HG02678 (cell line): ENCODE results near the gene NFATC2.
A peak's percentile ranks its signal among the peaks of the same experiment; 100 is the strongest.

ENCODE experiments used
- ATAC-seq: cut with Tn5 transposase; IDR thresholded peaks from one replicate; pipeline ENCODE4 v1.9.1; 2021; ENCODE audit warnings: mild to moderate bottlenecking, moderate library complexity; ENCODE audit not compliant: unreplicated experiment

Gene NFATC2

DNA sequence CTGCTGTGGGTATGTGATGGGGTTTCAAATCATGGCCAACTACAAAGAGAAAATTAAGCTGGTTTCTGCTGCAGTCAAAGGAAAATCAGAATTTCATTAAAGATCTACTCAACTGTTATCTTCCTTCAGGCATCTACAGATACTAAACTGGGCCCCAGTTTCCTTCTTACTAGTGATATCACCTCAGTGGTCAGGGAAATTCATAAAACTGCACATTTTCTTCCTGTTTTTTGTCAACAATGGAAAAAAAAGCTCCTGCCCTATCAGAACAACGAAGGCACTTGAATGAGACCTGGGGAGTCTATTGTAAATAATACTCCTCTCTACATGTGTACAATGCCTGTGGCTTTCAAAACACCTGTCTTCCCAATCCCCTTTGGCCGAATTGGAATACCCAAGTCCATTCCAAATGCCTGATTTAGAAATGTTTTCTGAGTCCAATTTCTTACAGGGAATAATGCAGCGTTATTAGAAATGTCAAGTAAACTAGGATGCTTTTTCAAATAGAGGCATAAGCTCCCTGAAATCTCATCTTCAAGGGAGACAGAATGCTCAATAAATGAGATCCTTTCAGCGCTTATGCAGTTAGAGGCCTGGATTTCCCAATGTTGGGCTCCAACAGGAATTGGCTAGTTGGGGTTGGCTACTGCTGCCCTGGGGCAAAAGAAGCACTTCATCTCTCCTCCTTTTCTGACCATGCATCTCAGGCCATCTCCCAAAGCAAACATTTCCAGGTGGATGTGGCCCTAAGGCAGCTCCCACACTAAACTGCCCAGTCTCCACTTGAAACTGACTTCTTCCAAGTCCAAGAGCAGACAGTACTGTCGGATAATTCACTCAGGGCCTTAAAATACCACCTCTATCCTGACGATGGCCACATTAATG lies 143.3 kb downstream of the NFATC2 start:
- no peak for ATAC-seq

DNA sequence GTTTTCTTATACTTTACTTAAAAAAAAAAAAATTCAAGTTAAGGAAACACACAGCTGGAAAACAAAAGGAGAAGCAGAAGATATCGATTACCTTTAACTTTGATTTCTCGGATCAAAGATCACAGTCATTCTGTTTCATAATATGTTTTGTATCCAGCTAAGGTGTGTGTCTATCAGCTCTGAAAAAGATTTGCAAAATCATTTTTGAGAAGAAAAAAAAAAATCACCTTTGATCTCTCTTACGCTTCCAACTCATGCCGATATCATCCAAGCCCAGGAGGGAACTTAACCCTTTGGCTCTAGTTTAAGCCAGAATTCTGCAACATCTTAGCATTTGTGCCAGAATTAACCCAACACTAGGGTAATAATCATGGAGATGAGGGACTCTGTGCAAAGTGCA lies 144.0 kb downstream of the NFATC2 start:
- no peak for ATAC-seq

DNA sequence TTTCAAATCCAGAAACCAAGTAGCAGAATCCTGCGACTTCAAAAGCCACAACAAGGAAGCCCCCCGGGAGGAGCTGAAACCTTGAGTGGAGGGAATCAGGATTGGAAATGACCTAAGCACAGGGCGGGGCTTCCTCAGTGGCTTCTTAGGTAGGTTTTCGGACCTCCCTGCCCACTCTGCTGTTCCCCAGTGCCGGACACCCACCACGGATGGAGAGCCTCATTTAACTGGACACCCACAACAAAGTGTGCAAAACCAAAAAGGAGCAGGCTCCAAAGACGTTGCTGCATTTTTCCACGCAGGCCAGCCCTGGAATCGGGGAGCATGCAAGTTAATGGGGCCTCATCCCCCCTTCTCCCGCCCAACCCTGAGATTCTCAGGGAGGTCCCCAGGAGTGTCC lies 144.4 kb downstream of the NFATC2 start:
- ATAC-seq, result no peak

DNA sequence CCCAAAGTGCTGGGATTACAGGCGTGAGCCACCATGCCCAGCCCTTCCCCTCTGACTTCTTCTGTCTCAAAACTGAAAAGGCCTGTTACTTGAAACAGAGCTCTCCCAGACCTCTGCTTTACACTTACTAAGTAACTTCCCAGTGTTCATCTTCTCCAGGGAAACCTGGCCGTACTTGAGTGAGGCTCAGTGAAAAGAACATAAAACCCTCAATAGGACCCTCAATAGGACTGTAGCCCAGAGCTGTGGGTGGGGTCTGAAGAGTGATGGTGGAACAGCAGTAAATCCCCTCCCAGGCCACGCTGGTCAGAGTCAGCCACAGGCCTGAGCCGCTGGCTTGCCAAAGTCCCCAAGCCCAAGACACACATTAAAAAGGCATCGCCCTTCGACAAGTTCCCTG lies 145.4 kb downstream of the NFATC2 start:
- ATAC-seq, result no peak

DNA sequence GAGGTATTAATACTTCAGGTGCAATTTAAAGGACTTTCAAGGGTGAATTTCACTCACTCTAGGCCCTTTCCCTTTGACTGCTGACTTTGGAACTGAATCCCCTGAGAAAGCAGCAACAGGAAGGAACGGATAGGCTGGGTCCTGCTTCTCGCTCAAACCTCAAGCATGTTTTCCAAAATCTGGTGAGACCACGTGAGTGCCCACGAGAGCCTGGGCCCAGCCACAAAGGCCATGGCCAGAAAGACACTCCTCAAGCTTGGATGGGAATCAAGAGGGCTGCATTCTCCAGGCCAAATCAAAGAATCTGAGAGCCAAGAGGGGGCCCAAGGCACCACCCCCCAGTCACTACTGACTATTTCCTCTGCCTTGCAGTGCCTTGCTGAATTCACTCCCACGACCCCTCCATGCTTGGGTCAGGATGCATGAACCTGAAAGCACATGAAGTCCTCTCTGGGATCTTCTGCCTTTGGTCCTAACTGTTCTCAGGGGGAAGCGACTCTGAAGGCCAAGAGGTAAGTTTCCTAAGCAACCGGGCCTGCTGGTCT lies 146.1 kb downstream of the NFATC2 start:
- no peak for ATAC-seq

DNA sequence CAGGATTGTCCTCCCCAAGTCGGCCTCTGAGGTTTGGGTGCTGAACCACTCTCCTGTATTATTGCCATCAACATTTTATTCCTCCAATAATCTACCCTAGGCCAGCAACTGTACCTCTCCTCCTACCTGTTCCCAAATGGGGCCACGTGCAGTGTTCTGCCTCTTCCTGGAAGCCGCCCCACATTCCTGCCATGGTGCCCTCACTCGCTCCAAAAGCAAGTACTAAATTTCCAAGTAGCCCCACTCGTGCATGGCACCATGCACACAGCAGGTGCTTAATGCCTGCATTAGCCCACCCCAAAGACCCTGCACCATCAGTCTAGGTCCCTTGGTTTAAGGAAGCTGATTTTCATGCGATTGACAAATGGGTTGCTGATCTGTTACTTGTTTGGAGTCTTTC lies 147.8 kb downstream of the NFATC2 start:
- ATAC-seq, result no peak

DNA sequence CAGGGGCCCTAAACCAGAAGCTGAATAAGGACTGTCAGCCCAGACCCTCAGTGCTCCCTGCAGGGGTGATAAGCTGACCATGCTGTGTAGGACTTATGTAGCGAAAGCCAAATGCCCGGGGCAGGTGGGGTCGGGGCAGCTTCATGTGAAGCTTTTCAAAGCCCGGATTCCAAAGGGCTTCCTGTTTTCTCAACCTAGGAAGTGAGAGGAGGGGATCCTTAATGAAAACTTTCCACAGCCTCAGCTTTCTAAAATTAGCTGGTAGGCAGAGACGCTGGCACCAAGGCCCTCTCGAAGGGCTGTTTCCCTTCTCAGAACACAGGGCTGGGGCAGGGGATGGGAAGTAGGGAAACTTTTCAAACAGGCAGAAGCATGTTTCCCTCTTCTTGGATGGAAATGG lies 148.9 kb downstream of the NFATC2 start:
- no peak for ATAC-seq

DNA sequence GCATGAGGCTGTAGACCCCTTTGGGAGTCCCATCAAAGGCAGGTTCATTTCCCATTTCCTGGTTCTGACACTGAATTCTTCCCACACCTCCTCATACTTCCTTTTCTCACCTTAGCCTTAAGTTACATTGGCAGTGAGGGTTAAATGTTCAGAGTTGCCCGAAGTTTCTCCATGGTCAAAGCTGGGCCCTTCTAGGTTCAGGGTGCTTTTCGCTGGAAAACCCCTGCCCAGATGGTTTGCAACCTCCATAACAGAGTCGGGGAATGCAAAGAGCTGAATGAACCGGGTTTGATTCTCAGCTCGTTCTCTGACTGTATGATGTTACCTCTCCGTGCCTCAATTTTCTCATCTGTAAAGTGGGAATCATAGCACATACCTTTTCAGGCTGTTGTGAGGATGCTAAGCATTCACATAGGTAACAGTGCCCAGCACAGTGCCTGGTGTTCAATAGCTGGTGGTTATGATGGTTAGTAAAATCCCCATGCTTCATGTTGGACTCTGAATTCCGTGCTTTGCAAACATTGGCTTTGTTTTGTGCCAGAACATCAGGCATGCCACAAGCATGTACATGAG lies 149.8 kb downstream of the NFATC2 start:
- no peak for ATAC-seq

DNA sequence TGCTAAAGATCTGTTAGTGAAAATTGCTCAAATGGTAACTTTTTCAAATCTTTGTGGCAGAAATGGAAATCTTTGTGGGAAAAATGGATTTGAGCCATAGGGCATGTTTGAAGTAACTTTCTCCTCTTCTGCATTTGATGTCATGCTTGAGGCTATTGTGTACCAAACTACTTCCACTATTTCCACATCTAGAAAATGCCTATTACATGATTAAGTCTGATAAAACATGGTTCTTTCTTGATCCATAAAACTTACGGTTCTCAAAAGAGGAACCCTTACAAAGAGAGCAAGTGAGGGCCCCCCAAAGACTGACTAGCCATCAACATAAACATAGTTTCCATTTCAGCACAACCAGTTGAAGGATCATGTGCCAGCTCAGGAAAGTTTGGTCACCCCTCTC lies 150.6 kb downstream of the NFATC2 start:
- ATAC-seq, result no peak

DNA sequence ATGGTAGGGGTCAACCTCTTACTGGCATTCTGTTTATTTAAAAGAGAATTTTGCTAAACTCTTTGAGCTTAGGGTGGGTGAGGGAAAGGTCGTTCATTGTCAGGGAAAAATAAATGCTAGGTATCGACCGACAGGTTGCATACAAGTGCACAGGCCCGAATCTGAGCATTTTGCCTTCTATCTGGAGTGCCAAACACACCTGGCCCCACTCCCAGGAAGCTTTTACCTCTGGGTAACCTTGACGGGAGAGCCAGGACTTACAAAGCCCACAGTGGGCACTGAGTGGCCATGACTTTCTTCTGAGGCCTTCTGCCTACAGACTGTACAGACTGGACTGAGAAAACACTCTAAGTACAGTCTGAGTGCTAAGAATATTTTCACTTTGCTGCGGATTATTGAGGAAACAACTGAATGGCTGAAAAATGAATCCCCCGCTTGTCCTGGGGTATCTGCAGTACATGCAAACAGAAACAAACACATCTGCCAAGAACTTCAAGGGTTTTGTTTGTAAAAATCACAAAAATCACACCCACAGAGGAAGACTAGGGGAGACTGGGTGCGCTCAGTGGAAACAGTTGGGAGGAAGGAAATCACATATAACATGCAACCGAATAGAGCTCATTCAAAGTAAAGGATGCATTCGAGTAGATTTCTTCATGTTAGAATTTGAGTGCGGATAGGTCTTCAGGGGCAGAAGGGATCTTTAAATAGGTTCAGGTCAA lies 152.8 kb downstream of the NFATC2 start:
- ATAC-seq, result no peak

DNA sequence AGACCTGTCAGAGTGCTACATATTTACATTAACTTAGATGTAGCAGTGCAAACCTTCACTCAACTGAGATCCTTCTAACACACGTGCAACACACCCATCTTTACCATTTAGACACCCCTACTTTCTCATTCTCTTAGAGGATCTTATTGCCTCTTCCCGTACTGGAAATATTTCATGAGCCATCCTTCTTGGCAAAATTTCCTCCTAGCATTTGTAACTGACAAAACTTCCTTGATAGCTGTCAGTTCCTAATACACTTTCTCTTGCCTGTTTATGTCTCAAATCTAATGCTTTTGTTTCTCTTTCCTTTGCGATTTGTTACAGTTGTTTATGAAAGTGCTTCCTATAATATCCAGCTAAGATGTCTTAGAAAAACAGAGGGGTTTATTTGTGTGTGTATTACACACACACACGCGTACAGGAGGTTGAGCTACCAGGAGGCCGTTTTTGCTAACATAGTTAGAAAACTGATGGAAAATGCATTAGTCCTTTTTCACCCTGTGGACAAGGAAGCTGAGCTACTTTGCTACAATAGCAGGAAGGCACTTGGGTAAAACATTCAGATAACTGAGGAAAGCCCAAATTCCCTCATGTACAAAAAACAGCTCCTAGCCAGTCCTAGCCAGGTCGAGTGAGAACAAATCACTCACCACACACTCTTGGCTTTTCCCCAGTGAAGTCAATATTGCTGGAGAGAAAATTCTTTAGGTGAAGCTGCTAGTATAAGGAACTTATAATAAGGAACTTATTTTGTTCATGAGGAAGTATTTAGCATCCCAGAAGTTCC lies 153.6 kb downstream of the NFATC2 start:
- no peak for ATAC-seq

DNA sequence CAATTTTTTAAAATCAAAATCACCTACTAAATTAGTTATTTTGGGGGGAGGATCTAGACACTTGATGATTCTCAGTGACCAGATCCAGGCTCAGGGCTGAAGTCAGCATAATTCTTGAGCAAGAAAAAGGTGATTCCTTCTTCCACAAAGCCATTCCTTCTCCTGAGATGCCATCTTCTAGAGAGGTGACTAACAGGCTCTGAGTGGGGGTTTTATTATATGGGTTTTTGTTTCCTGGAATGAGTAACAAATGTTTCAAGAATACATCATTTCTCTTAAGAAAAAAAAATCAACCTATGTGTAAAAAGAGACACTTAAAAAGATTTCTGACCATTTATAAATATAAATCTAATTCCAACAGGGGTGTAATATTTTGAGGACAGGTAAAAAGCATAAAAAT lies 154.3 kb downstream of the NFATC2 start:
- ATAC-seq, result no peak

DNA sequence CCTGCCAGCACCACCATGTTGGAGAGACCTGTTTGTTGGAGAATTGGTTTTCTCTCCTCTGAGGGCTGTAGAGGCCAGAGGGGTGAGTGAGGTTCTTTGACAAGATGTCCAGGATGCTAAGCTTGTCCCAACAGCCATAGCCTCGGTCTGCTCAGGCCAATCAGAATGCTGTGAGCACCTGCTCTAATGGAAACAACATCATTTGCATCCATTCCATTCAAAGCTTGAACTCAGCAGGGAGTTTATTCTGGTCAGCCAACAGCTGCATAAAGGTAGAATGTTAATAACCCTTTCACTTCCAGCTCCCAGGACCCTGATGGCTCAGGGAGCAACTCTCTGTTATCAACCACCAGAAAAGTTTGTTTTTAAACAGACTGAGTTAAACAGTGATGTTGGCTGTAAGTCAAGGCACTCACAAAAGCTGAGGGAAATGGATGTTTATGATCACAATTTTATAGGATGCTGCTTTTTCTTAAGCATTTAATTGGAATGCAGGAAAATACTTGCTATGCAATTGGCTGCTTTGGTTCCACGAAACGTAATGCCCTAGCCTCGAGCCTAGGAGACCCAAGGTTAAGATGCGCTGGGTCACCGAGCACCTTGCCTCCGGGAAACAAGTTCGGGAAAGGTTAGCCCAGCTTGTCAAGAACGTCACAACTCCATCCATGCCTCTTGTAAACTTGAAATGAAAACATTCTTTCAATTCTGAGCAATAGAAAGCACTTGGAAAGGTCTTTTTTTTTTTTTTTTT lies 155.2 kb downstream of the NFATC2 start:
- no peak for ATAC-seq

DNA sequence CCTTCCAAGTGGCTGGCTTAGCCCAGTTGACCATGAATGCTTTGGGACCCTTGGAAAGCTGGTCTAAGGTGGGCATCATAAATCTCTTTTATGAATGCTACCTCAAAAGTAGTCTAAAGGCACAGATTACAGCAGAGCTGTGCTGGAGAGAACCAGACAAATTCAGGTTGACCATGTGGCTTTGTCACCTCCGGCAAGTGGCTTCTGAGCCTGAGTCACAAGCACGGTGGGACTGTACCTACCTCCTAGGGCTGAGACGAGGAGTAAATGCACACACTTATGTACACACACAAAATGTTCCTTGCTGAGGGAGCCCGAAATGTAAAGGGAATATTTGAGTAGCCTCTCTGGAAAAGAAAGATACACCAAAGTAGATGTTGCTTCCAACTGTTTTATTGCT lies 155.9 kb downstream of the NFATC2 start:
- ATAC-seq, result no peak

DNA sequence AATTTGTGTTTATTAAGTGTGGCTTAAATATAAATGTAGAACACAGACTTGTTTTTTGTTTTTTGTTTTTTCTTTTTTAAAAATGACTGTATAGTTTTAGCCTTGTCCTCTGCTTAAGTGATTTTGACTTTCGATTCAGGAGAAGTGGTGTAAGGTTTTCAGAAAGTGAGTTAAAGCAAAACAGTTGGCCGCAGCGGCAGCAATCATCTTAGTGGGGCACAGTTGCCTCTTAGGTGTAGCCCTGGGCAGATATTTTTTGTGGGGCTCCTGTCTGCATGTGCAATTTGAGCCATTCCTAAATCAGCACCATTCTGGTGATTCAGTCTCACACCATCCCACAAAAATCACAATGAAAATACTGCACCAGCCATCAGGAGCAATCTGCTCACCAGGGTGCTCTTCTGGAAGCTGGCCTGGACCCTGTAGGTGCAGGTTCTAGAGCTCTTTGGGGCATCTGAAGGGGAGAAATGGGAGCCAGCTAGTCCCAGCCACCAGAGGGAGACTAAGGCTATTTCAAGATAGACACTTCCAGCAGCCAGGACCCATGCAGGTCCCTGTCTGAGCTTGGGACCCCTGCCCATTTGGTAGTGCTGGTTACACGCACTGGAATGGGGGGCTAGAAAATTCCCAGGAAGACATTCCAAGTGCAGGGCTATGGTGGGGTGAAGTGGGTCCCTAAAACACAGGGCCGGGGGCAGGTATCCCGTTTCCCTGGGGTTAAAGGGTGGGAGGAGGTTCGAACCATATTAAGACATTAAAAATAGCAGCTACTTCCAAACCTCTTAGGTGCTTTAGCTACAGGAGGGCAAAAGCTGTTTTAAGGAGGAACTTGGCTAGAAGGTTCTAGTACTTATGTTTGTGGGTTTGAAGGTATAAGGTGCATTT lies 156.6 kb downstream of the NFATC2 start:
- ATAC-seq, result peak; percentile 49

DNA sequence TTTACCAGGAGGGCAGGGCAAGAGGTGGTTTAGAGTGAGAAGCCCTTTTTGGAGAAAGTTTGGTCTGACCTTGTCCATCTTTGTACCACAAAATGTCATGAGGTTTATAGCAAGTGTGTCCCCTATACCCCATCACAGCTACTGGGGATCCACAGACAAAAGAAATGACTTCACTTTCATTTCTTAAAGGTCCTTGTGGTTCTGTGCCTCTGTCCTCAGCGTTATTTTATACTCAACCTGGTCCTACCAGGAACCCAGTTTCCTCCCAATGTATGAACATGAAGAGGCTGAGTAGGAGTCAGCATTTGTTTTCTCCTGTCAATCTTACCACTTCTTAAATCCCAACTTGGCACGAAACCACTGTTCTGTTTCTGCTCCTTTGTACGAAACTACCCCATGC lies 157.6 kb downstream of the NFATC2 start:
- no peak for ATAC-seq

DNA sequence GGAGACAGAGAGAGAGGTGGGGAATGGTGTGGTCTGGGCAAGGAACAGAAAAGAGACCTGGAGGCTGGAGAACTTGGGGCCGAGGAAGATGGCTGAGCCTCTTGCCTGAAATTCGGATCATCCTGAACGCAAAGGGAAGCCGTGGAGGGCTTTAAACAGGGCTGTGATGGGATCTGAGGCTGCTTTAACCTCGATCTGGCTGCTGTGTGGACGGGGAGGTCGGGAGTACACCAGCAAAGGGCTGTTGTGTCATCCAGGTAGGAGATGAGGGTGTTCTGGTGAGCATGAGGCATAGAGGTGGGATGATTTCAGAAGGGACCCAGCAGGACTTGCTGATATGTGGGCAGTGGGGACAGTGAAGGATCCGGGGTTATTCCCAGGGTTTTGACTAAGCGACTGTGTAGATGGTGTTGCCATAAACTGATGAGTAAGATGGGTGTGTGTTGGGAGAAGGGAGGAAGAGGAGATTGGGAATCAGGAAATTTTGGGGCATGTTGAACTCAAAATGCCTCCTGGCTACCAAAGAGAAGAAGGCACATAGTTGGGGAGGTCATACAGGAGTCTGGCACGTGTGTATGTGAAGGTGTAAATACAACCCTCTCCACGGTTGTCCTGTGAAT lies 158.5 kb downstream of the NFATC2 start:
- no peak for ATAC-seq

DNA sequence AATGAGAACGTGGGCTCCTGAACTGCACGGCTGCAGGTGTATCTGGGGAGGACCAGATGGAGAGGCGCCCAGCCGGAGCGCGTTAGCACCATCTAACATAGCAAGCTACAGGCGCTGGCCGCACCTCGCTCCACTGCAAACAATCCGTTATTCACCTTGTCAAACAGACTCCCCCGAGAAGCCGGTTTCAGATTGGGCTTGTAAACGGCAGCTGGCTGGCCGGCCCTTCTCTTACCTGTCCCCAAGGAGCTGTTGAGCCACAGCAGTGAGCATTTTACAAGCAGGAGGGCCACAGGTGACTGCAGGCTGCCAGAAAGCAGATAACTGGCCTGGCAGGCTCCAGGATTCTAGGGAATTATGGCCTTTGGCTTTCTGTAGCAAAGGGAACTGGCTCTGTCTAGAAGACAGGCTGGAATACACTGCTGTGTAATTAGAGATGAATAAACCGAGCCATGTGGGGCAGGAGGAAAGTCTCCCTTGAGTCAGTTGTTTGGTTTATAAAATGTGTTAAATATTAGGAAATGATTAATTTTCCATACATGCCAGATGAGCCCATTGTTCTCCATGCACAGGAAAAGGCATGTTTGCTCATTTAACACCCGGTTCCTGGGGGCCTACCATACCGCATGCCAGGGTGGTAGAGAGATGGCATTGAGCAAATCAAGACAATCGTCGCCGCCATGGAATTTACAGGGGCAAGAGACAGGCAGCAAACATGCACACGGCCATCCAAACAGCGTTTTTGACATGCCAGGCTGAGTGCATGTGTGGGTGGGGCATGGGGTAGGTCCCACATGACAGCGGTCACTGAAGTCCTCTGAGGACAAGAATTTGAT lies 159.3 kb downstream of the NFATC2 start:
- no peak for ATAC-seq
